ENCODE data around the gene GABRB3.

GABRB3 gene

GRCh38 chr15:26757141-26757540, 15.7 kb downstream of the GABRB3 start:
- Histone ChIP-seq H3K4me3 (ENCODE audit: low read depth, low read length) (no peak overlapping the region), H3K9me3 (ENCODE audit: severe bottlenecking) (no peaks in the 10 kb centered on the region), H3K27me3 (ENCODE audit: insufficient read depth, low read depth, severe bottlenecking) (no peaks in the 10 kb centered on the region), H3K36me3 (peaks cover 18% of the 10 kb centered on the region), H3K27ac (no peak overlapping the region)
- DNase-seq = no peak
- TF ChIP-seq CTCF (IDR thresholded peaks at IDR 0.05; ENCODE audit: low read depth, low read length) = no peak

- Histone ChIP-seq H3K27ac (no peak overlapping the region), H3K27me3 (ENCODE audit: insufficient read depth, low read depth, severe bottlenecking) (no peaks in the 10 kb centered on the region), H3K9me3 (ENCODE audit: severe bottlenecking) (no peaks in the 10 kb centered on the region), H3K4me3 (ENCODE audit: low read depth, low read length) (no peak overlapping the region), H3K36me3 (no peaks in the 10 kb centered on the region; the same call in 1 of the 2 replicates)
- no peak for DNase-seq
- no peak for TF ChIP-seq CTCF (IDR thresholded peaks at IDR 0.05; ENCODE audit: low read depth, low read length)
Measured at GRCh38 chr15:26744894-26745293, 28.0 kb downstream of the GABRB3 start.

GRCh38 chr15:26739791-26740190, 33.1 kb downstream of the GABRB3 start:
- no peaks in the 10 kb centered on the region for H3K27me3 ChIP-seq (ENCODE audit: insufficient read depth, low read depth, severe bottlenecking)
- no peak for DNase-seq
- no peak overlapping the region for H3K4me3 ChIP-seq (ENCODE audit: low read depth, low read length)
- no peak for TF ChIP-seq CTCF (IDR thresholded peaks at IDR 0.05; ENCODE audit: low read depth, low read length)
- H3K27ac ChIP-seq = no peak overlapping the region
- no peaks in the 10 kb centered on the region for H3K9me3 ChIP-seq (ENCODE audit: severe bottlenecking)
- H3K36me3 ChIP-seq = no peaks in the 10 kb centered on the region

- Histone ChIP-seq H3K27me3 (ENCODE audit: insufficient read depth, low read depth, severe bottlenecking) (no peaks in the 10 kb centered on the region), H3K4me3 (ENCODE audit: low read depth, low read length) (no peak overlapping the region), H3K27ac (no peak overlapping the region), H3K9me3 (ENCODE audit: severe bottlenecking) (no peaks in the 10 kb centered on the region), H3K36me3 (no peaks in the 10 kb centered on the region; the same call in 1 of the 2 replicates)
- no peak for TF ChIP-seq CTCF (IDR thresholded peaks at IDR 0.05; ENCODE audit: low read depth, low read length)
- no peak for DNase-seq
Measured at GRCh38 chr15:26738996-26739395, 33.9 kb downstream of the GABRB3 start.

GRCh38 chr15:26736502-26737248, 36.2 kb downstream of the GABRB3 start:
- TF ChIP-seq CTCF (IDR thresholded peaks at IDR 0.05; ENCODE audit: low read depth, low read length) = no peak
- peaks cover 2% of the 10 kb centered on the region; the same call in 1 of the 2 replicates for H3K36me3 ChIP-seq
- H3K9me3 ChIP-seq (ENCODE audit: severe bottlenecking) = peaks cover 9% of the 10 kb centered on the region
- no peaks in the 10 kb centered on the region for H3K27me3 ChIP-seq (ENCODE audit: insufficient read depth, low read depth, severe bottlenecking)
- H3K27ac ChIP-seq = no peak overlapping the region
- DNase-seq = no peak
- no peak overlapping the region for H3K4me3 ChIP-seq (ENCODE audit: low read depth, low read length)

- Histone ChIP-seq H3K9me3 (ENCODE audit: severe bottlenecking) (peaks cover 9% of the 10 kb centered on the region), H3K4me3 (ENCODE audit: low read depth, low read length) (no peak overlapping the region), H3K27me3 (ENCODE audit: insufficient read depth, low read depth, severe bottlenecking) (no peaks in the 10 kb centered on the region), H3K27ac (no peak overlapping the region), H3K36me3 (peaks cover 2% of the 10 kb centered on the region; the same call in 1 of the 2 replicates)
- DNase-seq = no peak
- no peak for TF ChIP-seq CTCF (IDR thresholded peaks at IDR 0.05; ENCODE audit: low read depth, low read length)
Measured at GRCh38 chr15:26731965-26732364, 40.9 kb downstream of the GABRB3 start.

Data from WERI-Rb-1 (cell line).